ENCODE data around the gene EYA4. TPM values are rescaled to one million over a fixed set of nuclear protein-coding genes. Genes with fewer than 3 reads are reported as not detected.

EYA4 gene
- total RNA-seq, 2 donors from 2014 or later, result not detected

DNA sequence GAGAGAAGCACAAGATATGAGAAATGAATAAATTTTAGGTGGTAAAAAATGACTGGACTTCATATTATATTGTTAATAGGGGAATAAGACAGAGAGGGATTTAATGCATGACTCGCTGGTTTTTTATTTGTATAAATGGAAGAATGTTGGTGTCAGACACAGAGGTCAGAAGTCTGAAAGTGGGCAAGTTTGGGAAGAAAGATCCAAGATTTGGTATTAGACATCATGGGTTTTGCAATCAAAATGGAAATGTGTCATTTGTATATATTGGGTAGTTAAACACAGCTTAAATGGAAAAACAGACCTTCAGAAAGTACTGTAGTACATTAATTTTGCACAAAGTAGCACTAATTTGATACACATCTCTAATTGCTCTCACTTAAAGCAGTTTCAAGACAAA lies 96.2 kb downstream of the EYA4 start:
- no peaks in the 10 kb centered on the region for H3K4me1 Mint-ChIP-seq
- no peak for ATAC-seq (replicated peaks)
- H3K36me3 Mint-ChIP-seq (ENCODE audit: low read depth), result no peaks in the 10 kb centered on the region
- no peaks in the 10 kb centered on the region for H3K9me3 Mint-ChIP-seq
- no peaks in the 10 kb centered on the region for H3K27me3 Mint-ChIP-seq
- H3K27ac Mint-ChIP-seq, result no peak overlapping the region
- H3K4me3 Mint-ChIP-seq, result no peak overlapping the region

DNA sequence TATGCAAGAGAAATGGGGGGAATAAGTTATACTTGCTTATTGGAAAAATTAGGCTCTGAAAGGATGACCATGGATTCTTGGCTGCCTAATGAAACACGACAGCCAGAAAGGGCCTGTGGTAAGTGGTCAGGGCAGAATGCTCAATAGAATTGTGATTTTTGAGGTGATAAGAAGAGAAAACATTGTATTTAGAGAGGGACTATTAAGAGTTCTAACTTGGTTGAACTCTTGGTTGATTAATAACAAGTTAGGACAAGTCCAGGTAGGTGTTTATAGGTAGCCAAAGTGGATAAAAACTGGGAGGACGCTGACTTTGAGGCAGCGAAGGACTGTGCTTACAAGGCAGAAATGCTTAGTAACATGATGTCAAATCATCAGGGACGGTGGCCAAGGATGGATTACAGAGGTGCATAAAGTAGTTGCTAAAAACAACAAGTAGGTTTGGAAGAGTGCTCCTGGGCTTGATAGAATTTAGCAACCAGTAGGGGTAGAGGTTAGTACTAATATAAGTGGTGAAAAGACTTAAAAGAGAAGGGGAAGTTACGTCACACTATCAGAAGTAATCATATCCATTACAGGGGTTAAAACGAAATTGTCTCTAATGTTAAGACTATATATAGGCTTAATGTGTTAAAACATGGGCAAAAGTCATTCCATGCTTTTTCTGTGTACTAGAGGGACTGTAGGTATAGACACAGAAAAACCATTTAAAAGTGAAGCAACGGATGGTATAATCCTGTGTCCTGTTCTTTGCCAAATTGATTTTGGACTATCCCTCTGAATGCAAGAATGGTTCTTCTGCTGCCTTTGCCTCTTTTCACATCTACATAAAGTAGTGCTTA lies 98.6 kb downstream of the EYA4 start:
- no peak for ATAC-seq (replicated peaks)
- Mint-ChIP-seq H3K27ac (no peak overlapping the region), H3K9me3 (no peaks in the 10 kb centered on the region), H3K4me3 (no peak overlapping the region), H3K27me3 (no peaks in the 10 kb centered on the region), H3K36me3 (ENCODE audit: low read depth) (no peaks in the 10 kb centered on the region), H3K4me1 (no peaks in the 10 kb centered on the region)

DNA sequence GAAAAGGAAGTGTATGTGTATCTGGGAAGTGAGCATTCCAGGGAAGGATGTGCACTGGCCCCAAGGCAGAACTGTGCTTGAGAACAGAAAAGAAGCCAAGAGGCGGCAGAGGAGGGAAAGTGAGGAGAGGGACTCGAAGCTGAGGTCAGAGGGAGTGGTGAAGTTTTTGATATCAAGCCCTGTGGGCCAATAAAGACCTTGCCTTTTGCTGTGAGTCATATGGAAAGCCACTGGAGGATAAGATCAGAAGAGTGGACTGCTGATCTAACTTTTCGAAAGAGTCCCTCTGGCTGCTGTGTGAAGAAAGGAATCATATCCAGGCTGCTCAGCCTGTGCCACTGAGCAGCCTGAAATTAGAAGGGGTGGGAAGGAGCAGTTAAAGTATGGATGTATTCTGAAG lies 99.4 kb downstream of the EYA4 start:
- no peak overlapping the region for H3K27ac Mint-ChIP-seq
- no peaks in the 10 kb centered on the region for H3K9me3 Mint-ChIP-seq
- ATAC-seq (replicated peaks), result no peak

DNA sequence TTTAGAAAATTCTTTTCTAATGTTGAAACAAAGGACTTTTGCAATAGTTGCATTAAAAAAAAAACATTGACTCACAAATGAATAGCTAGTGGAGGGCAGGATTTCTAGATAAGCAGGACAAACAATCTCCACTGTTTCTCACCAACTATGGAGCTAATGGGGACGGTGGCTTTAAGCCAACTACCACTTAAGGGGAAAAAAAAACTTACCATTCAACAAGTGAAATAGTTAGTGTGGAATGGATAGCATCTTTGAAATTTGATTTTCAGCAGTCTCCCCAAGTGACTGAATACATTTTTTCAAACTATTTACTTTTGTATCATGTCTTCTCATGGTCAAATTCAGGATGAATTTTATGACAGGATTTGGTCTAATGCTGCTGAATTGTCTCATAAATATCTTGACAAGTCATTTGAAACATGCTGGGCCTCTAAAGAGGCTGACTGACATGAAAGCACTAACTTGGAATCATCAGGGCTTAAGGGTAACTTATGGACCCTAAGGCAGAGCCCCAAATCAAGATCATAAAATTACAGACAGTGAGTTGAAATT lies 100.5 kb downstream of the EYA4 start:
- no peaks in the 10 kb centered on the region for H3K4me1 Mint-ChIP-seq
- H3K27ac Mint-ChIP-seq, result no peak overlapping the region
- H3K36me3 Mint-ChIP-seq (ENCODE audit: low read depth), result no peaks in the 10 kb centered on the region
- no peak overlapping the region for H3K4me3 Mint-ChIP-seq
- no peaks in the 10 kb centered on the region for H3K9me3 Mint-ChIP-seq
- no peaks in the 10 kb centered on the region for H3K27me3 Mint-ChIP-seq
- no peak for ATAC-seq (replicated peaks)

More for the DNA sequence above, 99.4 kb downstream of the EYA4 start:
- H3K27me3 Mint-ChIP-seq, result no peaks in the 10 kb centered on the region
- H3K4me3 Mint-ChIP-seq, result no peak overlapping the region
- no peaks in the 10 kb centered on the region for H3K4me1 Mint-ChIP-seq
- H3K36me3 Mint-ChIP-seq (ENCODE audit: low read depth), result no peaks in the 10 kb centered on the region

DNA sequence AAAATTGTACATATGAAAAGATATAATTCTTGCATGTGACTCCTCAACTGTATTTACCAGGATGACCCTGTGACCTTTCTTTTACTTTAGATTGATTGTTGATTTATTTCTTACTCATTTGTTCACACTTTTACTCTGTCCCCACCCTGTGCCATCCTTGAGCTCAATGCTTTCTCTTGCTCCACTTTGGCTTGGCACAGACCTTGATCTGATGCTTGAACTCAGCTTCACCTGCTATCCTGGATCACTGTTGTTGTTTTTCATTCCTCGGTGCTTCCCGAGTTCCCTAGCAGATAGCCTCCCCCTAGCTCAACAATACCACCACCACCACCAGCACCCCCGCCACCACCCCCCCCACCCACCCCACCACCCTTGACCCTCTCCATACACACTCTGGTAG lies 102.1 kb downstream of the EYA4 start:
- no peaks in the 10 kb centered on the region for H3K4me1 Mint-ChIP-seq

DNA sequence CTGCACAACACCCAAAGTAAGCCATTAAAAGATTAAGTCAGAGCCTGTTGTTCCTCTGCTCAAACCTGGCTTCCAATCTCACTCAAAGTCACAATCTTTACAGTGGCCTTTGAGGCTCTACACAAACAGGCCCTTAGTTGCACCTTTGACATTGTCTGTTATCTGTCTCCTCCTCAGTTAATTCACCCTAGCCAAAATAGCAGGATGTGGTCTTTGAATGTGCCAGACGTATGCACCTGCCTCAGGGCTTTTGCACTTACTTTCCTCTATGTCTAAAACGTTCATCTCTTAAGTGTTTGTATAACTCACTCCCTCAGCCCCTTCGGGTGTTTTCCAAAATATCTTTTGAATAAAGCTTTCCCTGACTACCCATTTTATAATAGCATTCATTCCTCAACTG lies 107.7 kb downstream of the EYA4 start:
- H3K36me3 Mint-ChIP-seq (ENCODE audit: low read depth), result no peaks in the 10 kb centered on the region
- H3K4me1 Mint-ChIP-seq, result no peaks in the 10 kb centered on the region
- no peaks in the 10 kb centered on the region for H3K9me3 Mint-ChIP-seq
- H3K27ac Mint-ChIP-seq, result no peak overlapping the region
- ATAC-seq (replicated peaks), result no peak
- H3K4me3 Mint-ChIP-seq, result no peak overlapping the region
- no peaks in the 10 kb centered on the region for H3K27me3 Mint-ChIP-seq

More for the DNA sequence above, 102.1 kb downstream of the EYA4 start:
- H3K27me3 Mint-ChIP-seq, result no peaks in the 10 kb centered on the region
- H3K4me3 Mint-ChIP-seq, result no peak overlapping the region
- no peak overlapping the region for H3K27ac Mint-ChIP-seq
- ATAC-seq (replicated peaks), result no peak
- H3K36me3 Mint-ChIP-seq (ENCODE audit: low read depth), result no peaks in the 10 kb centered on the region
- no peaks in the 10 kb centered on the region for H3K9me3 Mint-ChIP-seq

DNA sequence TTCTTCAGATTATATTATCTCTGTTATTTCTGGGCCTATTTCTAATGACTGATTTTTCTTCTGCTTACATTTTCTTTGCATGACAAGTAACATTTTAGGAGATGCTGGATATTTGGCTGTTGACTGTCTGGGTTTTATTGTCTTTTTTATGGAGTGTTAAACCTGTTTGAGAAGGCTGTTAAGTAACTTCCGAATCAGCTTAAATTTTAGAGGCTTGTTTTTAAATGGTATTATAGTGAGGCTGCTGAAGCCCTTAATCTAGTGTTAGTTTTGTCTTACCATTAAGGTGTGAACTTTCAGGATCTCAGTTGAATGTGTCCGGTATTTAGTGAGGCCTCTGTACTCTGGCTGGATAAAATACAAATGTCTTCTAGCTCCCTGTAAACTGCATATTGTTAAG lies 109.8 kb downstream of the EYA4 start:
- H3K36me3 Mint-ChIP-seq (ENCODE audit: low read depth), result no peaks in the 10 kb centered on the region
- H3K27ac Mint-ChIP-seq, result no peak overlapping the region
- no peak overlapping the region for H3K4me3 Mint-ChIP-seq
- no peaks in the 10 kb centered on the region for H3K9me3 Mint-ChIP-seq
- no peak for ATAC-seq (replicated peaks)
- no peaks in the 10 kb centered on the region for H3K4me1 Mint-ChIP-seq
- H3K27me3 Mint-ChIP-seq, result no peaks in the 10 kb centered on the region

DNA sequence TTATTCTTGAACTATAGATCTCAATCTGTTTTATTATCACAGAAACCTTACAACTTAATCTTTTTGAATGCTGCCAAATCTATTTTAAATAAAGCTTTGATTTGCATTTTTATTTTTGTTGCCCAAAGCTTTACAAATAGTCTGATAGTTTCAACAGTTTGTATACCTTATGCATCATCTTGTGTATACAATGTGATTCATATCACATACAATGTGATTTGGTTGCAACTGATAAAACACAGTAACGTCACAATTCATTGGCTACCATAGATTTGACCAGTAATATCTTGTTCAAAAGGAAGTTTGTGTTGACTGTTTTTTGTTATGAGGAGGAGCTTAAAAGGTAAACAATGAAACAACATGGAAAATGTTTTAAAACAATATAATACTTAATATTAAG lies 110.9 kb downstream of the EYA4 start:
- Mint-ChIP-seq H3K4me1 (no peaks in the 10 kb centered on the region), H3K9me3 (no peaks in the 10 kb centered on the region), H3K27ac (no peak overlapping the region), H3K27me3 (no peaks in the 10 kb centered on the region), H3K4me3 (no peak overlapping the region), H3K36me3 (ENCODE audit: low read depth) (no peaks in the 10 kb centered on the region)
- ATAC-seq (replicated peaks), result no peak

DNA sequence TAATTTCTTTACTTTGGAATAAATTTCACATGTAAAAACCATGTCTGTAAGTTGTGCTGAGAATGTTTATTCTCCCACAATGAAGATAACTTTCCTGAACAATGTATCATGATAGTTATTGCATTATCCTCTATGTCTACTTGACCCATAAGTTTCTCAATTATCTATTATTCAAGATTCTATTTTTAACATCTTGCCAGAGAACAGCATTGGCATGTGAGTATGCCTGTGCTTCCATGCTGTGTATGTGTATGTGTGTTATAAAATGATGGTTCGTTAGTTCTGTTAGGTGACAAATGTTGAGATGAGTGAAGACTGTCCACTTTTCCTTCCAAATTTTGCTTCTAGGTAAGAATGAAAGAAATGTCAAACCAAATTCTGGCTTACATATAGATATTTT lies 111.9 kb downstream of the EYA4 start:
- Mint-ChIP-seq H3K4me1 (no peaks in the 10 kb centered on the region), H3K4me3 (no peak overlapping the region), H3K27me3 (no peaks in the 10 kb centered on the region), H3K9me3 (no peaks in the 10 kb centered on the region), H3K36me3 (ENCODE audit: low read depth) (no peaks in the 10 kb centered on the region), H3K27ac (no peak overlapping the region)
- ATAC-seq (replicated peaks), result no peak

DNA sequence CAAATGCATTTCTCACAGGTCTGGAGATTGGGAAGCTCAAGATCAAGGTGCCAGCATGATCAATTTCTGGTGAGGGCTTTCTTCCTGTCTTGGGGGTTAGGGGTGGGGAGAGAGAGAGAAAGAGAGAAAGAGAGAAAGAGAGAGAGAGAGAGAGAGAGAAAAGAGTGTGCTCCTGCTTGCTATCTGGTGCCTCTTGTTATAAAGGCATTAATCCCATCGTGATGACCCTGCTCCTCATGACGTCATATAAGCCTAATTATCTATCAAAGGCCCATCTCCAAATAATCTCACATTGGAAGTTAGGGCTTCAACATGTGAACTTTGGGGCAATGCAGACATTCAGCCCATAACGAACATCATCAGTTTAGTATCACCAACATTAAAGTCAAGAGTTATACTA lies 114.8 kb downstream of the EYA4 start:
- Mint-ChIP-seq H3K4me1 (no peaks in the 10 kb centered on the region), H3K27me3 (no peaks in the 10 kb centered on the region), H3K4me3 (no peak overlapping the region), H3K36me3 (ENCODE audit: low read depth) (no peaks in the 10 kb centered on the region), H3K9me3 (no peaks in the 10 kb centered on the region), H3K27ac (no peak overlapping the region)
- no peak for ATAC-seq (replicated peaks)

DNA sequence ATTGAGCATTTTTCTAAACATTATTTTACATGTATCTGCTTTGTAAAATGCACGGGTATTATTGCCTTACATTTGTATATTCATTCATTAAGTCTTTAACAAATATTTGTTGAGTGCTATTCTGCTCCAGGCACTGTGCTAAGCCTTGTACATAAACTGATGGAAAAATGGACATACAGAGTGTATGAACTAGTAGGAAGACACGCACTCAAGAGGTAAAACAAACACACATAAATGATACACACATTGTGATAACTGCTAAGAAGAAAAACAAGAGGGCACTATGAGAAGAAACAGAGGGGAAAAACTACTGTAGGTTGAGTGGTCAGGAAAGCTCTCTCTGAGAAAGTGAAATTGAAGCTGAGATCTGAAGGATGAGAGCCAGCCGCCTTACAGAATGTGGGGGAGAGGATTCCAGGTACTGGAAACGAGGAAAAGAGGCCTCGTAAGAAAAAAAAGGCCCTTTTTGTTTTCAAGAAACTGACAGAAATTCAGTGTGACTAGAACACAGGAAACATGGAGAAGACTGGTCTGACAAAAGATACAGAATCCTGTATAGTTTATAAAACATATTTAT lies 117.5 kb downstream of the EYA4 start:
- no peaks in the 10 kb centered on the region for H3K27me3 Mint-ChIP-seq
- no peaks in the 10 kb centered on the region for H3K36me3 Mint-ChIP-seq (ENCODE audit: low read depth)
- H3K4me1 Mint-ChIP-seq, result no peaks in the 10 kb centered on the region
- ATAC-seq (replicated peaks), result no peak
- H3K4me3 Mint-ChIP-seq, result no peak overlapping the region
- no peak overlapping the region for H3K27ac Mint-ChIP-seq
- no peaks in the 10 kb centered on the region for H3K9me3 Mint-ChIP-seq

DNA sequence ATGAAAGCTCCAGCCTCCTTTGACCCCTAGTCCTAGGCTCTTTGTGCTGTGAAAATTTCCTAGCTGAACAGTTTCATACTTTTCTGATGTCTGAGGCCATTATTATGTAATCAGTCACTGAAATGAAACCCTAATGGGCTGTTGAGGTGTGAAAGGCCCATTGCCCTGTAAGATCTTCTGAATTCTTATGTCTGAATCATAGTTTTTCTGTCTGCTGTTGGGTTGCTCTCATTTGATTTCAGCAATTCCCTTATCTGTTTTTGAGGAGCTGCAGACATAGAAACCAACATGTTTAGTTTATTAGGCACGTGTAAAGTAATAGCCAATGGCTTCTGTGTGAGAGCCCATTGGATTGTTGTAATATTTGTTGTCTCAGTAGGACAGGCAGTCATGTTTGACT lies 118.1 kb downstream of the EYA4 start:
- no peaks in the 10 kb centered on the region for H3K36me3 Mint-ChIP-seq (ENCODE audit: low read depth)
- H3K9me3 Mint-ChIP-seq, result no peaks in the 10 kb centered on the region
- H3K27me3 Mint-ChIP-seq, result no peaks in the 10 kb centered on the region
- no peak overlapping the region for H3K4me3 Mint-ChIP-seq
- H3K4me1 Mint-ChIP-seq, result no peaks in the 10 kb centered on the region
- no peak overlapping the region for H3K27ac Mint-ChIP-seq
- ATAC-seq (replicated peaks), result no peak

DNA sequence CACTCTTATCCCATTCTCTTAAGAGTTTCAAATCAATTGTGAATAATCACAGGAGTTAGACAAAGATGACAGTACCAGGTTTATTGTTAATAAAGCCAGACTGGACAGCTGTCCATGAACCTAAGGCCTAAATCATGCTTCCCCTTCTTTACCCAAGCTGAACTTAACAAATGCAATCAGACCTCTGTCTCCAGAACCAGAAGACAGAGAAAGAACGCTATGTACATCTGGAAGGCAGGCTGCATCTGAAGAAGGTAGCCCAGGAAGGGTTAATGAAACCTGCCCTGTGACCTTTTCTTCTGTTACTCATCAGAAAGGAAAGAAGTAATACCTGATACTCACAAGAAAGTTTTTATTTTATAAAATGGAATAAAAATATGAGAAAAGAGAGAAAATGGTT lies 118.6 kb downstream of the EYA4 start:
- H3K27ac Mint-ChIP-seq, result no peak overlapping the region
- no peak overlapping the region for H3K4me3 Mint-ChIP-seq
- H3K27me3 Mint-ChIP-seq, result no peaks in the 10 kb centered on the region
- H3K36me3 Mint-ChIP-seq (ENCODE audit: low read depth), result no peaks in the 10 kb centered on the region
- ATAC-seq (replicated peaks), result no peak
- H3K4me1 Mint-ChIP-seq, result no peaks in the 10 kb centered on the region
- H3K9me3 Mint-ChIP-seq, result no peaks in the 10 kb centered on the region

DNA sequence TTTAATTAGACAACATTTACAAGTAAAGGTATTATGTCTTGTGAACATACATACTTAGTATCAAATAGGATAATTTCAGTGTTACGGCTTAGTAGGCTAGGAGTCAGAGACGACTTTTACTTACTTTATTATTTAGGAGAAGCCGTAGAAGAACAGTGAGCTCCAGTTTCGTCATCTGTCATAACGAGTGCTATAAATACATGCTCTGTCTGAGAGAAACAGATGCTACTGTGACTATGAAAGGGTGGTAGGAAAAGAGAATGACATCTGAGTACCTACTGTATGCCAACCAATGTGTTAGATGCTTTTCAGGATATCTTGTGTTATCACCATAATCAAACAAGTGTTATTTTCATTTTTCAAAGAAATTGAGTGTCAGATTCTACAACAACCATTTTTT lies 119.0 kb downstream of the EYA4 start:
- Mint-ChIP-seq H3K27me3 (peaks cover under 1% of the 10 kb centered on the region), H3K4me1 (no peaks in the 10 kb centered on the region), H3K36me3 (ENCODE audit: low read depth) (no peaks in the 10 kb centered on the region), H3K4me3 (no peak overlapping the region), H3K27ac (no peak overlapping the region), H3K9me3 (no peaks in the 10 kb centered on the region)
- ATAC-seq (replicated peaks), result no peak

DNA sequence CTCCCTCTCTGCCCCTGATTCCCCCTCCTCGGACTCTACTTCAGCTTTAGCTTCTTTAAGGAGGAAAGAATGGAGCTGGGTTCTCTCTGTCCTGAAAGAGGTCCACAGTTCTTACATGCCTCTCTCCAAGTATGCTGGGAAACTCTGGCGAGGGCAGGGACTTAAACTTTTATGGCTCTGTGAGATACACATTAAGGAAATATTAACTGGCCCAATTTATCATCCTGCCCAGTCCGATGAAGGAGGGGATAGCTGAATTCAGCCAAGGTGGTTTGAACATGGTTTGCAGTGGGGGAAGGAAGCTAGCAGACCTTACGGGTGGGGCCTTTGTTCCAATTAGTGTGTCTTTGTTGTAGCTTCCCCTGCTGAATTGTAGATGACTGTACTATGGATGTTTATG lies 121.7 kb downstream of the EYA4 start:
- no peaks in the 10 kb centered on the region for H3K36me3 Mint-ChIP-seq (ENCODE audit: low read depth)
- H3K27ac Mint-ChIP-seq, result no peak overlapping the region
- no peaks in the 10 kb centered on the region for H3K9me3 Mint-ChIP-seq
- no peaks in the 10 kb centered on the region for H3K4me1 Mint-ChIP-seq
- no peak overlapping the region for H3K4me3 Mint-ChIP-seq
- peaks cover 6% of the 10 kb centered on the region for H3K27me3 Mint-ChIP-seq
- no peak for ATAC-seq (replicated peaks)

Data from activated T-helper 17 cell treated with anti-CD3 and anti-CD28 coated beads, Interleukin-2, amount 50 U/mL, for 72 hours (primary cell).